GM23338 (cell line): ENCODE data around the gene MLC1. TPM values are rescaled to one million over a fixed set of nuclear protein-coding genes. Genes with fewer than 3 reads are reported as not detected.

Experiments
- ATAC-seq: fragments of 200-7000 bp; cut with Tn5 transposase; 3 replicates; pipeline ENCODE4 v1.9.1; 2020
- DNase-seq: peaks from one replicate; pipeline ENCODE4 v3.0.0-alpha.2; 2015; ENCODE audit warnings: low spot score
- H2AFZ ChIP-seq: fragments of 200-600 bp; sonication (generic); 2 replicates; pipeline ENCODE4 v1.8.0; 2016; ENCODE audit warnings: antibody characterized with exemption, mild to moderate bottlenecking, moderate library complexity
- H3F3A ChIP-seq: fragments of 200-600 bp; sonication (generic); replicated peaks from 2 replicates; pipeline ENCODE4 v1.8.0; 2017; ENCODE audit warnings: antibody characterized with exemption, mixed run types, low read depth
- H3K27ac ChIP-seq: fragments of 200-600 bp; sonication (generic); 2 replicates; pipeline ENCODE4 v1.6.1; 2016; ENCODE audit warnings: low read depth
- H3K27me3 ChIP-seq: fragments of 200-600 bp; sonication (generic); 2 replicates; pipeline ENCODE4 v1.8.0; 2016; ENCODE audit warnings: mild to moderate bottlenecking, mixed run types, moderate library complexity; ENCODE audit not compliant: insufficient read depth
- H3K36me3 ChIP-seq: fragments of 200-600 bp; sonication (generic); 2 replicates; pipeline ENCODE4 v1.8.0; 2016; ENCODE audit warnings: mild to moderate bottlenecking; ENCODE audit not compliant: insufficient read depth
- H3K4me1 ChIP-seq: fragments of 200-600 bp; sonication (generic); 2 replicates; pipeline ENCODE4 v1.8.0; 2016; ENCODE audit warnings: mild to moderate bottlenecking, moderate library complexity; ENCODE audit not compliant: insufficient read depth
- H3K4me2 ChIP-seq: fragments of 200-600 bp; sonication (generic); 2 replicates; pipeline ENCODE4 v1.7.1; 2017; ENCODE audit warnings: mixed run types
- H3K4me3 ChIP-seq: fragments of 200-600 bp; sonication (generic); 2 replicates; pipeline ENCODE4 v1.6.1; 2016; ENCODE audit warnings: mixed run types
- H3K79me2 ChIP-seq: fragments of 200-600 bp; sonication (generic); replicated peaks from 2 replicates; pipeline ENCODE4 v1.8.0; 2017; ENCODE audit warnings: mild to moderate bottlenecking; ENCODE audit not compliant: insufficient read depth
- H3K9me2 ChIP-seq: fragments of 200-600 bp; sonication (generic); 2 replicates; pipeline ENCODE4 v1.8.0; 2017; ENCODE audit not compliant: insufficient read depth
- H4K20me1 ChIP-seq: fragments of 200-600 bp; sonication (generic); replicated peaks from 2 replicates; pipeline ENCODE4 v1.8.0; 2017; ENCODE audit warnings: mild to moderate bottlenecking; ENCODE audit not compliant: insufficient read depth
- H3K27ac Mint-ChIP-seq: 2 replicates; pipeline ENCODE4 v1.8.0; 2020; ENCODE audit warnings: inconsistent platforms, mild to moderate bottlenecking, moderate library complexity, mixed read lengths
- H3K27me3 Mint-ChIP-seq: 3 replicates; pipeline ENCODE4 v1.8.0; 2022; ENCODE audit warnings: low read depth, mild to moderate bottlenecking, moderate library complexity, mixed read lengths, inconsistent platforms; ENCODE audit not compliant: insufficient read depth, poor library complexity
- H3K36me3 Mint-ChIP-seq: 3 replicates; pipeline ENCODE4 v1.8.0; 2021; ENCODE audit warnings: low read depth, mild to moderate bottlenecking, inconsistent platforms, moderate library complexity, mixed read lengths
- H3K4me1 Mint-ChIP-seq: 3 replicates; pipeline ENCODE4 v1.8.0; 2020; ENCODE audit warnings: mild to moderate bottlenecking, inconsistent platforms, mixed read lengths
- H3K4me3 Mint-ChIP-seq: 3 replicates; pipeline ENCODE4 v1.8.0; 2021; ENCODE audit warnings: moderate library complexity, mild to moderate bottlenecking, inconsistent platforms, mixed read lengths
- H3K9me3 Mint-ChIP-seq: 3 replicates; pipeline ENCODE4 v1.8.0; 2020; ENCODE audit warnings: moderate library complexity, mild to moderate bottlenecking, inconsistent platforms, mixed read lengths
- CREB1 ChIP-seq: fragments of 250-450 bp; sonication (Bioruptor Pico); IDR thresholded peaks from 2 replicates; pipeline ENCODE4 v1.5.0; 2020; ENCODE audit warnings: low read depth, mild to moderate bottlenecking, moderate library complexity
- EZH2 ChIP-seq: fragments of 200-600 bp; sonication (generic); IDR thresholded peaks from one replicate; pipeline ENCODE4 v1.8.0; 2017; ENCODE audit warnings: antibody characterized with exemption, mild to moderate bottlenecking, low read depth; ENCODE audit not compliant: unreplicated experiment
- EZH2phosphoT487 ChIP-seq: fragments of 200-600 bp; sonication (generic); IDR thresholded peaks from one replicate; pipeline ENCODE4 v1.8.1; 2018; ENCODE audit warnings: antibody characterized with exemption; ENCODE audit not compliant: unreplicated experiment
- JUNB ChIP-seq: IDR thresholded peaks from one replicate; pipeline ENCODE4 v1.6.1; 2016; ENCODE audit warnings: antibody characterized with exemption; ENCODE audit not compliant: unreplicated experiment
- NANOG ChIP-seq: IDR thresholded peaks from 2 replicates; pipeline ENCODE4 v1.6.1; 2016; ENCODE audit warnings: antibody characterized with exemption, borderline replicate concordance
- POLR2AphosphoS5 ChIP-seq: IDR thresholded peaks from 2 replicates; pipeline ENCODE4 v1.6.1; 2016; ENCODE audit warnings: antibody characterized with exemption, low read depth
- STAT1 ChIP-seq: IDR thresholded peaks from one replicate; pipeline ENCODE4 v1.6.1; 2016; ENCODE audit warnings: antibody characterized with exemption; ENCODE audit not compliant: unreplicated experiment
- ZNF331 ChIP-seq: fragments of 250-450 bp; sonication (Bioruptor Pico); IDR thresholded peaks from 2 replicates; pipeline ENCODE4 v1.5.0; 2020; ENCODE audit warnings: low read depth, mild to moderate bottlenecking, moderate library complexity
- polyA plus RNA-seq: library from polyadenylated mRNA; unstranded; fragments of >200 nt; fragmentation: Nextera tagmentation; extraction: Ambion mirVana; gene quantifications from 2 replicates; pipeline ENCODE4 v1.2.1, GENCODE V29; 2016
- total RNA-seq: library from RNA; depleted of rRNA; stranded (reverse); fragments of >200 nt; shearing (Covaris generic); gene quantifications from 2 replicates; pipeline ENCODE4 v1.2.3, GENCODE V29; 2014
- TF ChIP-seq, protein P1 (sequence below), 2 experiments: fragments of 200-600 bp in 1 of 2; sonication (generic) in 1 of 2; conservative IDR thresholded peaks; 2 replicates each; pipeline versions ENCODE4 v1.5.1 to v1.6.1; 2016 to 2017; ENCODE audit warnings: antibody characterized with exemption in 2 of 2, low read depth in 2 of 2, mild to moderate bottlenecking in 2 of 2, moderate library complexity in 1 of 2
- TF ChIP-seq, protein P2 (sequence below): IDR thresholded peaks from one replicate; pipeline ENCODE4 v1.6.1; 2018; ENCODE audit warnings: antibody characterized with exemption; ENCODE audit not compliant: unreplicated experiment
- TF ChIP-seq, protein P3 (sequence below): IDR thresholded peaks from 2 replicates; pipeline ENCODE4 v1.6.1; 2016; ENCODE audit warnings: antibody characterized with exemption
- TF ChIP-seq, protein P4 (sequence below): fragments of 250-450 bp; sonication (Bioruptor Pico); IDR thresholded peaks from 2 replicates; pipeline ENCODE4 v1.5.0; 2020; ENCODE audit warnings: mild to moderate bottlenecking, moderate library complexity

The MLC1 gene
- total and polyA plus RNA-seq, 2 experiments from 2014 or later, result not detected

DNA sequence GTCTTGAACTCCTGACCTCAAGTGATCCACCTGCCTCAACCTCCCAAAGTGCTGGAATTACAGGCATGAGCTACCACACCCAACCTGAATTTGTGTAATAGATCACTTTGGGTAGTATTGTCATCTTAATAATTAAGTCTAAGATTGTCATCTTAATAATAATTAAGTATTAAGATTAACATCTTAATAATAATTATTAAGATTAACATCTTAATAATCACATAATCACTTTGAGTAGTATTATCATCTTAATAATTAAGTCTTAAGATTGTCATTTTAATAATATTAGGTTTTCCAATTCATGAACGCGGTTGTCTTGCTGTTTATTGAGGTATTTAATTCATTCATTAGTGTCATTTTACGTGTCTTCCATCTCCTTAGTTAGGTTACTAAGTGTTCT, 12.8 kb upstream of the MLC1 start (continued):
- TF ChIP-seq, protein P1, sequence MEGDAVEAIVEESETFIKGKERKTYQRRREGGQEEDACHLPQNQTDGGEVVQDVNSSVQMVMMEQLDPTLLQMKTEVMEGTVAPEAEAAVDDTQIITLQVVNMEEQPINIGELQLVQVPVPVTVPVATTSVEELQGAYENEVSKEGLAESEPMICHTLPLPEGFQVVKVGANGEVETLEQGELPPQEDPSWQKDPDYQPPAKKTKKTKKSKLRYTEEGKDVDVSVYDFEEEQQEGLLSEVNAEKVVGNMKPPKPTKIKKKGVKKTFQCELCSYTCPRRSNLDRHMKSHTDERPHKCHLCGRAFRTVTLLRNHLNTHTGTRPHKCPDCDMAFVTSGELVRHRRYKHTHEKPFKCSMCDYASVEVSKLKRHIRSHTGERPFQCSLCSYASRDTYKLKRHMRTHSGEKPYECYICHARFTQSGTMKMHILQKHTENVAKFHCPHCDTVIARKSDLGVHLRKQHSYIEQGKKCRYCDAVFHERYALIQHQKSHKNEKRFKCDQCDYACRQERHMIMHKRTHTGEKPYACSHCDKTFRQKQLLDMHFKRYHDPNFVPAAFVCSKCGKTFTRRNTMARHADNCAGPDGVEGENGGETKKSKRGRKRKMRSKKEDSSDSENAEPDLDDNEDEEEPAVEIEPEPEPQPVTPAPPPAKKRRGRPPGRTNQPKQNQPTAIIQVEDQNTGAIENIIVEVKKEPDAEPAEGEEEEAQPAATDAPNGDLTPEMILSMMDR (conservative IDR thresholded peaks at IDR 0.05; ENCODE audit: low read depth in 2 of 2), result no peak
- TF ChIP-seq POLR2AphosphoS5, result no peak

DNA sequence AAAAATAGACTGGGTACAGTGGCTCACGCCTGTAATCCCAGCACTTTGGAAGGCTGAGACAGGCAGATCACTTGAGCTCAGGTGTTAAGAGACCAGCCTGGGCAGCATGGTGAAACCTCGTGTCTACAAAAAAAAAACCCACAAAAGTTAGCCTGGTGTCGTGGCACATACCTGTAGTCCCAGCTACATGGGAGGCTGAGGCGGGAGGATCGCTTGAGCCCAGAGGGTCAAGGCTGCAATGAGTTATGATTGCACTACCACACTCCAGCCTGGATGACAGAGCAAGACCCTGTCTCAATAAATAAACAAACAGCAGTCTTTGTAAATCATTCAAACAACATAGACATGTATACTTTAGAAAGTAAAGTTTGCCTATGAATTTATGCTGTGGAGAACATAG, 7.1 kb upstream of the MLC1 start:
- H3K36me3 Mint-ChIP-seq, result peaks cover 7% of the 10 kb centered on the region; the same call in 1 of the 3 replicates
- no peak overlapping the region for H3K27ac Mint-ChIP-seq
- DNase-seq (no peak), ATAC-seq (no peak)
- no peak overlapping the region for H3K4me2 ChIP-seq
- no peaks in the 10 kb centered on the region for H4K20me1 ChIP-seq
- no peaks in the 10 kb centered on the region for H3K79me2 ChIP-seq
- peaks cover 4% of the 10 kb centered on the region for H3K27me3 Mint-ChIP-seq
- peaks cover 23% of the 10 kb centered on the region for H3K27me3 ChIP-seq
- no peak overlapping the region for H3K27ac ChIP-seq
- H3K4me3 Mint-ChIP-seq, result no peak overlapping the region
- H3K36me3 ChIP-seq, result no peaks in the 10 kb centered on the region
- no peaks in the 10 kb centered on the region for H3K4me1 Mint-ChIP-seq
- H3K4me1 ChIP-seq, result no peaks in the 10 kb centered on the region
- no peak overlapping the region for H2AFZ ChIP-seq
- no peak overlapping the region for H3K4me3 ChIP-seq
- H3K9me2 ChIP-seq, result no peaks in the 10 kb centered on the region
- H3K9me3 Mint-ChIP-seq, result peaks cover 8% of the 10 kb centered on the region; the same call in 2 of the 3 replicates
- peaks cover 5% of the 10 kb centered on the region; the same call in 1 of the 2 replicates for H3F3A ChIP-seq
- no peak for TF ChIP-seq EZH2phosphoT487
- no peak for TF ChIP-seq ZNF331
- no peak for TF ChIP-seq CREB1 (CRISPR knock-in tag)
- TF ChIP-seq, protein P2, sequence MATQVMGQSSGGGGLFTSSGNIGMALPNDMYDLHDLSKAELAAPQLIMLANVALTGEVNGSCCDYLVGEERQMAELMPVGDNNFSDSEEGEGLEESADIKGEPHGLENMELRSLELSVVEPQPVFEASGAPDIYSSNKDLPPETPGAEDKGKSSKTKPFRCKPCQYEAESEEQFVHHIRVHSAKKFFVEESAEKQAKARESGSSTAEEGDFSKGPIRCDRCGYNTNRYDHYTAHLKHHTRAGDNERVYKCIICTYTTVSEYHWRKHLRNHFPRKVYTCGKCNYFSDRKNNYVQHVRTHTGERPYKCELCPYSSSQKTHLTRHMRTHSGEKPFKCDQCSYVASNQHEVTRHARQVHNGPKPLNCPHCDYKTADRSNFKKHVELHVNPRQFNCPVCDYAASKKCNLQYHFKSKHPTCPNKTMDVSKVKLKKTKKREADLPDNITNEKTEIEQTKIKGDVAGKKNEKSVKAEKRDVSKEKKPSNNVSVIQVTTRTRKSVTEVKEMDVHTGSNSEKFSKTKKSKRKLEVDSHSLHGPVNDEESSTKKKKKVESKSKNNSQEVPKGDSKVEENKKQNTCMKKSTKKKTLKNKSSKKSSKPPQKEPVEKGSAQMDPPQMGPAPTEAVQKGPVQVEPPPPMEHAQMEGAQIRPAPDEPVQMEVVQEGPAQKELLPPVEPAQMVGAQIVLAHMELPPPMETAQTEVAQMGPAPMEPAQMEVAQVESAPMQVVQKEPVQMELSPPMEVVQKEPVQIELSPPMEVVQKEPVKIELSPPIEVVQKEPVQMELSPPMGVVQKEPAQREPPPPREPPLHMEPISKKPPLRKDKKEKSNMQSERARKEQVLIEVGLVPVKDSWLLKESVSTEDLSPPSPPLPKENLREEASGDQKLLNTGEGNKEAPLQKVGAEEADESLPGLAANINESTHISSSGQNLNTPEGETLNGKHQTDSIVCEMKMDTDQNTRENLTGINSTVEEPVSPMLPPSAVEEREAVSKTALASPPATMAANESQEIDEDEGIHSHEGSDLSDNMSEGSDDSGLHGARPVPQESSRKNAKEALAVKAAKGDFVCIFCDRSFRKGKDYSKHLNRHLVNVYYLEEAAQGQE, result no peak
- no peak for TF ChIP-seq NANOG
- no peak for TF ChIP-seq EZH2
- no peak for TF ChIP-seq JUNB
- TF ChIP-seq STAT1, result no peak
- no peak for TF ChIP-seq POLR2AphosphoS5
- TF ChIP-seq, protein P3, sequence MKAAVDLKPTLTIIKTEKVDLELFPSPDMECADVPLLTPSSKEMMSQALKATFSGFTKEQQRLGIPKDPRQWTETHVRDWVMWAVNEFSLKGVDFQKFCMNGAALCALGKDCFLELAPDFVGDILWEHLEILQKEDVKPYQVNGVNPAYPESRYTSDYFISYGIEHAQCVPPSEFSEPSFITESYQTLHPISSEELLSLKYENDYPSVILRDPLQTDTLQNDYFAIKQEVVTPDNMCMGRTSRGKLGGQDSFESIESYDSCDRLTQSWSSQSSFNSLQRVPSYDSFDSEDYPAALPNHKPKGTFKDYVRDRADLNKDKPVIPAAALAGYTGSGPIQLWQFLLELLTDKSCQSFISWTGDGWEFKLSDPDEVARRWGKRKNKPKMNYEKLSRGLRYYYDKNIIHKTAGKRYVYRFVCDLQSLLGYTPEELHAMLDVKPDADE, result no peak
- TF ChIP-seq, protein P4, sequence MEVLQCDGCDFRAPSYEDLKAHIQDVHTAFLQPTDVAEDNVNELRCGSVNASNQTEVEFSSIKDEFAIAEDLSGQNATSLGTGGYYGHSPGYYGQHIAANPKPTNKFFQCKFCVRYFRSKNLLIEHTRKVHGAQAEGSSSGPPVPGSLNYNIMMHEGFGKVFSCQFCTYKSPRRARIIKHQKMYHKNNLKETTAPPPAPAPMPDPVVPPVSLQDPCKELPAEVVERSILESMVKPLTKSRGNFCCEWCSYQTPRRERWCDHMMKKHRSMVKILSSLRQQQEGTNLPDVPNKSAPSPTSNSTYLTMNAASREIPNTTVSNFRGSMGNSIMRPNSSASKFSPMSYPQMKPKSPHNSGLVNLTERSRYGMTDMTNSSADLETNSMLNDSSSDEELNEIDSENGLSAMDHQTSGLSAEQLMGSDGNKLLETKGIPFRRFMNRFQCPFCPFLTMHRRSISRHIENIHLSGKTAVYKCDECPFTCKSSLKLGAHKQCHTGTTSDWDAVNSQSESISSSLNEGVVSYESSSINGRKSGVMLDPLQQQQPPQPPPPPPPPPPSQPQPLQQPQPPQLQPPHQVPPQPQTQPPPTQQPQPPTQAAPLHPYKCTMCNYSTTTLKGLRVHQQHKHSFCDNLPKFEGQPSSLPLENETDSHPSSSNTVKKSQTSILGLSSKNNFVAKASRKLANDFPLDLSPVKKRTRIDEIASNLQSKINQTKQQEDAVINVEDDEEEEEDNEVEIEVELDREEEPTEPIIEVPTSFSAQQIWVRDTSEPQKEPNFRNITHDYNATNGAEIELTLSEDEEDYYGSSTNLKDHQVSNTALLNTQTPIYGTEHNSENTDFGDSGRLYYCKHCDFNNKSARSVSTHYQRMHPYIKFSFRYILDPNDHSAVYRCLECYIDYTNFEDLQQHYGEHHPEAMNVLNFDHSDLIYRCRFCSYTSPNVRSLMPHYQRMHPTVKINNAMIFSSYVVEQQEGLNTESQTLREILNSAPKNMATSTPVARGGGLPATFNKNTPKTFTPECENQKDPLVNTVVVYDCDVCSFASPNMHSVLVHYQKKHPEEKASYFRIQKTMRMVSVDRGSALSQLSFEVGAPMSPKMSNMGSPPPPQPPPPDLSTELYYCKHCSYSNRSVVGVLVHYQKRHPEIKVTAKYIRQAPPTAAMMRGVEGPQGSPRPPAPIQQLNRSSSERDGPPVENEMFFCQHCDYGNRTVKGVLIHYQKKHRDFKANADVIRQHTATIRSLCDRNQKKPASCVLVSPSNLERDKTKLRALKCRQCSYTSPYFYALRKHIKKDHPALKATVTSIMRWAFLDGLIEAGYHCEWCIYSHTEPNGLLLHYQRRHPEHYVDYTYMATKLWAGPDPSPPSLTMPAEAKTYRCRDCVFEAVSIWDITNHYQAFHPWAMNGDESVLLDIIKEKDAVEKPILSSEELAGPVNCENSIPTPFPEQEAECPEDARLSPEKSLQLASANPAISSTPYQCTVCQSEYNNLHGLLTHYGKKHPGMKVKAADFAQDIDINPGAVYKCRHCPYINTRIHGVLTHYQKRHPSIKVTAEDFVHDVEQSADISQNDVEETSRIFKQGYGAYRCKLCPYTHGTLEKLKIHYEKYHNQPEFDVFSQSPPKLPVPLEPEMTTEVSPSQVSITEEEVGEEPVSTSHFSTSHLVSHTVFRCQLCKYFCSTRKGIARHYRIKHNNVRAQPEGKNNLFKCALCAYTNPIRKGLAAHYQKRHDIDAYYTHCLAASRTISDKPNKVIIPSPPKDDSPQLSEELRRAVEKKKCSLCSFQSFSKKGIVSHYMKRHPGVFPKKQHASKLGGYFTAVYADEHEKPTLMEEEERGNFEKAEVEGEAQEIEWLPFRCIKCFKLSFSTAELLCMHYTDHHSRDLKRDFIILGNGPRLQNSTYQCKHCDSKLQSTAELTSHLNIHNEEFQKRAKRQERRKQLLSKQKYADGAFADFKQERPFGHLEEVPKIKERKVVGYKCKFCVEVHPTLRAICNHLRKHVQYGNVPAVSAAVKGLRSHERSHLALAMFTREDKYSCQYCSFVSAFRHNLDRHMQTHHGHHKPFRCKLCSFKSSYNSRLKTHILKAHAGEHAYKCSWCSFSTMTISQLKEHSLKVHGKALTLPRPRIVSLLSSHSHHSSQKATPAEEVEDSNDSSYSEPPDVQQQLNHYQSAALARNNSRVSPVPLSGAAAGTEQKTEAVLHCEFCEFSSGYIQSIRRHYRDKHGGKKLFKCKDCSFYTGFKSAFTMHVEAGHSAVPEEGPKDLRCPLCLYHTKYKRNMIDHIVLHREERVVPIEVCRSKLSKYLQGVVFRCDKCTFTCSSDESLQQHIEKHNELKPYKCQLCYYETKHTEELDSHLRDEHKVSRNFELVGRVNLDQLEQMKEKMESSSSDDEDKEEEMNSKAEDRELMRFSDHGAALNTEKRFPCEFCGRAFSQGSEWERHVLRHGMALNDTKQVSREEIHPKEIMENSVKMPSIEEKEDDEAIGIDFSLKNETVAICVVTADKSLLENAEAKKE (CRISPR knock-in tag), result no peak
